H1 (cell line): ENCODE measurements around the gene CD59. TPM values are rescaled to one million over a fixed set of nuclear protein-coding genes. Genes with fewer than 3 reads are reported as not detected.

Experiments
- CTCF ChIA-PET: fragments of 300-600 bp; sonication (Branson Sonifier 250); formaldehyde crosslinking; loops from one replicate; lab custom pipeline; 2021; ENCODE audit not compliant: partially characterized antibody; lab: Charles Lee
- POLR2A ChIA-PET: fragments of 300-600 bp; sonication (Branson Sonifier 250); formaldehyde crosslinking; loops from one replicate; lab custom pipeline; 2021; ENCODE audit warnings: inconsistent platforms; ENCODE audit not compliant: partially characterized antibody; lab: Charles Lee
- DNase-seq, 2 experiments: peaks; one replicate each; pipeline versions ENCODE4 v3.0.0 to v3.0.0-alpha.2; 2010 to 2022; ENCODE audit warnings: low spot score in 2 of 2, low read depth in 1 of 2, mixed read lengths in 1 of 2
- FAIRE-seq: peaks from 2 replicates; lab custom pipeline; 2011; peaks lifted over from hg19 to GRCh38; lab: Jason Lieb, UNC
- H2AFZ ChIP-seq: 2 replicates; pipeline ENCODE4 v1.8.1; 2012; ENCODE audit warnings: low read length, inconsistent platforms
- H2AK5ac ChIP-seq: 2 replicates; pipeline ENCODE4 v1.6.1; 2013; ENCODE audit warnings: low read depth, low read length
- H2BK120ac ChIP-seq: replicated peaks from 2 replicates; pipeline ENCODE3; 2013; ENCODE audit warnings: low read depth, low read length, inconsistent platforms
- H2BK12ac ChIP-seq: 2 replicates; pipeline ENCODE4 v1.6.1; 2013; ENCODE audit warnings: low read depth, low read length
- H2BK15ac ChIP-seq: 2 replicates; pipeline ENCODE4 v1.6.1; 2013; ENCODE audit warnings: low read length
- H2BK20ac ChIP-seq: 2 replicates; pipeline ENCODE4 v1.6.1; 2013; ENCODE audit warnings: low read length
- H2BK5ac ChIP-seq: 2 replicates; pipeline ENCODE4 v1.6.1; 2013; ENCODE audit warnings: low read depth, low read length
- H3K14ac ChIP-seq: 2 replicates; pipeline ENCODE4 v1.6.1; 2013; ENCODE audit warnings: inconsistent platforms; ENCODE audit not compliant: insufficient read length
- H3K18ac ChIP-seq: 2 replicates; pipeline ENCODE4 v1.6.1; 2013; ENCODE audit warnings: low read length; ENCODE audit errors: extremely low read depth
- H3K23ac ChIP-seq: 2 replicates; pipeline ENCODE4 v1.6.1; 2013; ENCODE audit warnings: inconsistent platforms; ENCODE audit not compliant: insufficient read length
- H3K23me2 ChIP-seq: 2 replicates; pipeline ENCODE4 v1.6.1; 2013; ENCODE audit warnings: low read depth, low read length
- H3K27ac ChIP-seq: 2 replicates; pipeline ENCODE4 v1.6.1; 2011; ENCODE audit warnings: low read depth, low read length, inconsistent platforms
- H3K27me3 ChIP-seq, 4 experiments: replicated peaks in 1 of 4; 1 replicate in 1 of 4; 2 replicates in 3 of 4; pipeline versions ENCODE4 v1.6.1 to v1.8.1; 2011 to 2013; ENCODE audit warnings: low read length in 3 of 4, mild to moderate bottlenecking in 3 of 4, inconsistent platforms in 2 of 4, mixed read lengths in 2 of 4, moderate library complexity in 1 of 4; ENCODE audit not compliant: control insufficient read depth in 3 of 4, insufficient read depth in 3 of 4; ENCODE audit errors: extremely low read depth in 1 of 4
- H3K36me3 ChIP-seq, 4 experiments: 2 replicates each; pipeline versions ENCODE4 v1.6.1 to v1.8.1; 2011 to 2013; ENCODE audit warnings: mild to moderate bottlenecking in 4 of 4, low read length in 3 of 4, moderate library complexity in 2 of 4, control low read depth in 1 of 4, inconsistent platforms in 1 of 4; ENCODE audit not compliant: insufficient read depth in 4 of 4, control insufficient read depth in 2 of 4
- H3K4ac ChIP-seq: replicated peaks from 2 replicates; pipeline ENCODE3; 2013; ENCODE audit warnings: low read length, low read depth, mixed read lengths, inconsistent platforms; ENCODE audit not compliant: insufficient read length
- H3K4me1 ChIP-seq, 4 experiments: replicated peaks in 1 of 4; 1 replicate in 1 of 4; 2 replicates in 3 of 4; pipeline versions ENCODE4 v1.6.1 to v1.8.1; 2011 to 2013; ENCODE audit warnings: low read length in 3 of 4, inconsistent platforms in 2 of 4, mixed read lengths in 1 of 4; ENCODE audit not compliant: insufficient read depth in 4 of 4, control insufficient read depth in 3 of 4
- H3K4me2 ChIP-seq, 2 experiments: 2 replicates each; pipeline versions ENCODE4 v1.6.1 to v1.8.1; 2011 to 2013; ENCODE audit warnings: low read depth in 2 of 2, low read length in 2 of 2, control low read depth in 1 of 2, inconsistent platforms in 1 of 2, mild to moderate bottlenecking in 1 of 2; ENCODE audit not compliant: insufficient read depth in 1 of 2
- H3K4me3 ChIP-seq, 4 experiments: fragments of 200-600, 300-600 bp in 1 of 4; sonication (generic), shearing (Covaris generic), sonication (Bioruptor Twin) in 1 of 4; 2 replicates each; pipeline versions ENCODE4 v1.5.1 to v1.8.1; 2011 to 2016; ENCODE audit warnings: low read length in 4 of 4, low read depth in 3 of 4, control low read depth in 2 of 4, inconsistent platforms in 2 of 4, mild to moderate bottlenecking in 2 of 4, mixed read lengths in 1 of 4, moderate library complexity in 1 of 4; ENCODE audit not compliant: insufficient read depth in 2 of 4; ENCODE audit errors: extremely low read depth in 1 of 4
- H3K56ac ChIP-seq: replicated peaks from 2 replicates; pipeline ENCODE3; 2013; ENCODE audit warnings: low read depth, mild to moderate bottlenecking, mixed read lengths, low read length, inconsistent platforms; ENCODE audit not compliant: insufficient read length
- H3K79me1 ChIP-seq: 2 replicates; pipeline ENCODE4 v1.6.1; 2013; ENCODE audit warnings: low read depth, low read length, control low read depth
- H3K79me2 ChIP-seq, 2 experiments: 2 replicates each; pipeline versions ENCODE4 v1.6.1 to v1.8.1; 2012 to 2013; ENCODE audit warnings: low read length in 2 of 2, mild to moderate bottlenecking in 2 of 2, inconsistent platforms in 1 of 2; ENCODE audit not compliant: insufficient read depth in 2 of 2, control insufficient read depth in 1 of 2
- H3K9ac ChIP-seq, 4 experiments: replicated peaks in 1 of 4; 1 replicate in 1 of 4; 2 replicates in 3 of 4; pipeline versions ENCODE4 v1.6.1 to v1.8.1; 2011 to 2013; ENCODE audit warnings: low read depth in 3 of 4, low read length in 3 of 4, control low read depth in 2 of 4, mild to moderate bottlenecking in 2 of 4, moderate library complexity in 2 of 4, inconsistent platforms in 1 of 4; ENCODE audit errors: extremely low read depth in 1 of 4
- H3K9me3 ChIP-seq, 2 experiments: 2 replicates each; pipeline versions ENCODE4 v1.6.1 to v1.8.1; 2012 to 2013; ENCODE audit warnings: mild to moderate bottlenecking in 2 of 2, moderate library complexity in 2 of 2, control low read depth in 1 of 2, inconsistent platforms in 1 of 2, low read depth in 1 of 2, low read length in 1 of 2, mixed read lengths in 1 of 2; ENCODE audit not compliant: insufficient read depth in 2 of 2
- H4K20me1 ChIP-seq, 2 experiments: replicated peaks in 1 of 2; 2 replicates each; pipeline versions ENCODE3 to v1.8.1; 2011 to 2013; ENCODE audit warnings: inconsistent platforms in 2 of 2, low read length in 2 of 2, mild to moderate bottlenecking in 1 of 2; ENCODE audit not compliant: insufficient read depth in 2 of 2, control insufficient read depth in 1 of 2
- H4K5ac ChIP-seq: 2 replicates; pipeline ENCODE4 v1.6.1; 2013; ENCODE audit warnings: low read length, low read depth, mixed read lengths, inconsistent platforms; ENCODE audit not compliant: insufficient read length
- H4K8ac ChIP-seq: 2 replicates; pipeline ENCODE4 v1.8.0; 2013; ENCODE audit warnings: mild to moderate bottlenecking, moderate library complexity, low read length, inconsistent platforms; ENCODE audit not compliant: insufficient read depth; ENCODE audit errors: extremely low read depth
- H4K91ac ChIP-seq: replicated peaks from 2 replicates; pipeline ENCODE3; 2013; ENCODE audit warnings: low read length, mixed read lengths, inconsistent platforms; ENCODE audit not compliant: insufficient read length
- BACH1 ChIP-seq: IDR thresholded peaks from 2 replicates; pipeline ENCODE4 v1.6.1; 2012; ENCODE audit warnings: low read length, improper control_type of control experiment
- CHD1 ChIP-seq: IDR thresholded peaks from 2 replicates; pipeline ENCODE4 v1.6.1; 2012; ENCODE audit warnings: low read depth, low read length, improper control_type of control experiment
- EP300 ChIP-seq, 2 experiments: IDR thresholded peaks; 1 replicate in 1 of 2; 2 replicates in 1 of 2; pipeline ENCODE4 v1.6.1; 2011 to 2012; ENCODE audit warnings: low read depth in 2 of 2, low read length in 2 of 2, mild to moderate bottlenecking in 2 of 2, borderline replicate concordance in 1 of 2, inconsistent platforms in 1 of 2, moderate library complexity in 1 of 2
- JUND ChIP-seq: IDR thresholded peaks from 2 replicates; pipeline ENCODE4 v1.6.1; 2011; ENCODE audit warnings: mild to moderate bottlenecking, improper control_type of control experiment, low read length
- NRF1 ChIP-seq: IDR thresholded peaks from 2 replicates; pipeline ENCODE4 v1.6.1; 2011; ENCODE audit warnings: mild to moderate bottlenecking, low read depth, low read length, improper control_type of control experiment
- RNF2 ChIP-seq: fragments of 200-900, 300-1000 bp; sonication (generic); IDR thresholded peaks from 2 replicates; pipeline ENCODE4 v1.7.1; 2016; ENCODE audit warnings: borderline replicate concordance, low read depth, mild to moderate bottlenecking, antibody characterized with exemption, low read length; ENCODE audit not compliant: poor library complexity, severe bottlenecking; ENCODE audit errors: missing control alignments
- SP1 ChIP-seq: IDR thresholded peaks from 2 replicates; pipeline ENCODE4 v1.6.1; 2011; ENCODE audit warnings: low read depth, low read length
- SUZ12 ChIP-seq: fragments of 200-600 bp; sonication (generic); IDR thresholded peaks from 2 replicates; pipeline ENCODE4 v1.6.1; 2012; ENCODE audit warnings: mild to moderate bottlenecking, inconsistent platforms, low read length, moderate library complexity, mixed read lengths
- ZNF274 ChIP-seq: IDR thresholded peaks from 2 replicates; pipeline ENCODE4 v1.7.0; 2012; ENCODE audit warnings: low read length, borderline replicate concordance; ENCODE audit errors: extremely low read depth
- WGBS, 2 experiments: shearing (Covaris generic) in 1 of 2; methylation state at CpG; one replicate each; pipeline versions ENCODE4 v1.1.6 to v1.1.7; 2013 to 2015; ENCODE audit warnings: low lambda C conversion rate in 2 of 2, mixed read lengths in 2 of 2, inconsistent platforms in 1 of 2, low coverage in 1 of 2, missing lambda C conversion rate in 1 of 2; ENCODE audit not compliant: insufficient replicate concordance in 2 of 2, insufficient coverage in 1 of 2, insufficient read length in 1 of 2; ENCODE audit errors: extremely low coverage in 1 of 2, missing lambda C conversion rate in 1 of 2; 5-methylcytosine and 5-hydroxymethylcytosine counted together
- polyA plus RNA-seq, 7 experiments: library from polyadenylated mRNA; depleted of rRNA in 3 of 7; stranded (reverse) in 5 of 7; unstranded in 2 of 7; fragments of >200 nt in 5 of 7; fragments of 200-250 nt in 2 of 7; gene quantifications; 1 replicate in 5 of 7; 2 replicates in 1 of 7; 4 replicates in 1 of 7; pipeline versions ENCODE4 v1.2.1 to v1.2.3, GENCODE V29; 2011 to 2013; ENCODE audit warnings: missing spikeins in 2 of 7, mixed read lengths in 2 of 7
- total RNA-seq: library from RNA; stranded (reverse); fragmentation: NEBNext Ultra II Directional; extraction: Animal tissue kit (Norgen Biotek cat#: 25700); gene quantifications from 2 replicates; pipeline ENCODE4 v1.2.1, GENCODE V29; 2021

The CD59 gene
- total and polyA plus RNA-seq, 2 of the 8 experiments (the other 6 are each of a cell fraction or from before 2014, with no cell fraction given), result 63.1 to 90.3 TPM

DNA sequence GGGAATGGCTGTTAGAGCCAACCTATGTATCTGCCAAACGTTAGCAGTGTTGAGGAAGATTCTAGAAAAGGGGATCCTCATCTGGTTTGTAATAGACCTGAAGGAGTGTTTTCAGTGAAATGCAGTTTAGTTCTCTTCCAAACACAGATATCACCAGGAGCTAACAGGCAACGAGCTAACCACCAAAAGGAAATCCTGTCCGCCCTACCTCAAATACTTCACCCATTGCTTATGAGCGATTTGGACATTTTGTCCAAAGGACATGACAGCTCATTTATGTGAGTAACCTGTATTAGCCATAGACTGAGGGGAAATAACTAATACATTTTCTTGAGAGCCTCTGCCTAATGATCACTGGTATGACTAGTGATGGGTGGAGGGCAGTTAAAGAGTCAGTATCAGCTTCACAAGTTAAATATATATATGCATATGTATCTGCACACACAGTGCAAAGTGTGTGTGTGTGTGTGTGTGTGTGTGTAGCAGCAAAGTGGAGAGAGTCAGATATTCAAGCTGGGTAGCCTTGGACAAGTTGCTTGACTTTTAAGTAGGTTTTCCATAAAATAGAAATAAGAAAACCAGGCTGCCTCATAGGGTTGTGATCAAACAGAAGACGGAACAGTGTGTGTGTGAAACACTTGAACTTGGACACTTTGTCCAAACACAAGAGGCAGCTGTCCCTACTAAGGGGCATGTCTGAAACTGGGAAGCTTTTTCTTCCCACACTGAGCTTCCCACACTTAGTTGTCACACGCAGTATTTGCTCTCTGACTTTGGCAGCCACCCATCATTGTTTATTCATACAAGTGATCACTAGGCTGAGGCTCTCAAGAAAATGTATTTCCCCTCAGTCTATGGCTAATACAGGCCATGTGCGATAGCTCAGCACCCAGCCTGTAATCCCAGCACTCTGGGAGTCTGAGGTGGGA, 34.7 kb downstream of the CD59 start:
- H3K4ac ChIP-seq, result no peak overlapping the region
- H3K9ac ChIP-seq, result peak overlapping the region in 2 of 4 experiments; percentile 43 to 59; a peak in 3 of 7 replicates
- H2BK5ac ChIP-seq, result no peak overlapping the region
- H3K27ac ChIP-seq, result no peak overlapping the region; the same call in 1 of the 2 replicates
- no peaks in the 10 kb centered on the region for H3K79me1 ChIP-seq
- peak overlapping the region in 3 of 4 experiments; percentile 37 to 76 (median 74); a peak in 6 of 8 replicates for H3K4me3 ChIP-seq
- peaks cover 7% of the 10 kb centered on the region; the same call in 1 of the 2 replicates for H3K23me2 ChIP-seq
- no peaks in the 10 kb centered on the region for H3K79me2 ChIP-seq
- peak overlapping the region; percentile 66 to 77 for H3K4me2 ChIP-seq
- DNase-seq (no peak), FAIRE-seq (no peak)
- H3K18ac ChIP-seq, result no peak overlapping the region; the same call in 1 of the 2 replicates
- 82% methylated on average over 7 of the region's 7 CpGs; no CpG with 5 or more reads in 1 of the 2 experiments for WGBS, 2 experiments
- peaks cover 0 to 2% (median 0%) of the 10 kb centered on the region in 4 experiments; a peak in 1 of 8 replicates for H3K36me3 ChIP-seq
- H2AFZ ChIP-seq, result peak overlapping the region; percentile 71; the same call in 1 of the 2 replicates
- no peak overlapping the region for H2BK120ac ChIP-seq
- POLR2A ChIA-PET, result interaction anchor here (0.6 to 2.8 kb wide), 11 partner anchors 9 to 112 kb away, joined by 3 to 9 read pairs (median 3); partner anchors contain the start of gene FBXO3
- no peak overlapping the region for H4K91ac ChIP-seq
- H3K9me3 ChIP-seq, result no peaks in the 10 kb centered on the region
- H4K8ac ChIP-seq, result no peak overlapping the region
- H4K20me1 ChIP-seq, result no peaks in the 10 kb centered on the region
- peaks cover 0 to 7% (median 4%) of the 10 kb centered on the region in 4 experiments; a peak in 6 of 7 replicates for H3K4me1 ChIP-seq
- no peak overlapping the region for H2BK20ac ChIP-seq
- no peak overlapping the region for H3K56ac ChIP-seq
- H3K14ac ChIP-seq, result no peak overlapping the region
- H2BK15ac ChIP-seq, result no peak overlapping the region
- H3K23ac ChIP-seq, result no peak overlapping the region
- no peak for TF ChIP-seq SP1
- TF ChIP-seq CHD1, result no peak
- no peak for TF ChIP-seq EP300 (IDR thresholded peaks at IDR 0.05; ENCODE audit: borderline replicate concordance in 1 of 2, low read depth in 2 of 2, low read length in 2 of 2)
- no peak for TF ChIP-seq NRF1
- no peak for TF ChIP-seq ZNF274
- no peak for TF ChIP-seq BACH1
- no peak for TF ChIP-seq SUZ12
- TF ChIP-seq JUND, result no peak
- no peak for TF ChIP-seq RNF2
- TF ChIP-seq, all 59 proteins: peak for 0
- Histone ChIP-seq H2AK5ac (no peak overlapping the region), H2BK12ac (no peak overlapping the region; the same call in 1 of the 2 replicates), H4K5ac (no peak overlapping the region), H3K27me3 (peaks cover 0 to 9% (median 3%) of the 10 kb centered on the region in 4 experiments; a peak in 4 of 7 replicates)
- CTCF ChIA-PET, result interaction anchor here (0.7 to 2.5 kb wide), 9 partner anchors 13 to 287 kb away, joined by 3 to 12 read pairs (median 4); no protein-coding TSS in a partner anchor
